SK-N-MC (cell line): ENCODE measurements around the gene ACADSB.

Experiments used
- EZH2 ChIP-seq: fragments of 200-600 bp; sonication (generic); IDR thresholded peaks from one replicate; pipeline ENCODE4 v1.6.1; 2017; ENCODE audit warnings: antibody characterized with exemption
- FOXP2 ChIP-seq: optimal IDR thresholded peaks from 2 replicates; pipeline ENCODE3; 2011; ENCODE audit warnings: mild to moderate bottlenecking, moderate library complexity; ENCODE audit not compliant: insufficient read depth; ENCODE audit errors: extremely low read length, control extremely low read depth
- POLR2AphosphoS5 ChIP-seq: IDR thresholded peaks from 2 replicates; pipeline ENCODE4 v1.6.1; 2012; ENCODE audit warnings: mild to moderate bottlenecking, low read depth, low read length, borderline replicate concordance

GRCh38 chr10:122992031-122992585 lies 16.7 kb upstream of the ACADSB start:
- TF ChIP-seq POLR2AphosphoS5 (no peak), FOXP2 (no peak), EZH2 (no peak)
